Islet precursor cell (in vitro differentiated cells): ENCODE results near the gene CASK.

ENCODE experiments used
- DNase-seq: peaks from one replicate; pipeline ENCODE4 v3.0.0-alpha.2; 2018

CASK gene

GRCh38 chrX:41912923-41913322 is 10.4 kb downstream of the CASK start:
- no peak for DNase-seq

- no peak for DNase-seq
These were observed 14.3 kb downstream of the CASK start for GRCh38 chrX:41909068-41909467.

GRCh38 chrX:41906515-41907187 is 16.7 kb downstream of the CASK start:
- DNase-seq: no peak

GRCh38 chrX:41903544-41903943 is 19.8 kb downstream of the CASK start:
- no peak for DNase-seq

GRCh38 chrX:41900321-41900720 is 23.0 kb downstream of the CASK start:
- DNase-seq: no peak

- no peak for DNase-seq
These were observed 27.5 kb downstream of the CASK start for GRCh38 chrX:41895826-41896225.

- DNase-seq: no peak
These were observed 33.3 kb downstream of the CASK start for GRCh38 chrX:41890026-41890423.

- DNase-seq: no peak
These were observed 33.9 kb downstream of the CASK start for GRCh38 chrX:41889317-41890025.

GRCh38 chrX:41887691-41888090 is 35.7 kb downstream of the CASK start:
- no peak for DNase-seq

- DNase-seq: no peak
These were observed 37.6 kb downstream of the CASK start for GRCh38 chrX:41885724-41886123.

- no peak for DNase-seq
These were observed 42.2 kb downstream of the CASK start for GRCh38 chrX:41881166-41881565.

- no peak for DNase-seq
These were observed 46.2 kb downstream of the CASK start for GRCh38 chrX:41877167-41877566.

- no peak for DNase-seq
These were observed 48.2 kb downstream of the CASK start for GRCh38 chrX:41875142-41875541.

- no peak for DNase-seq
These were observed 52.6 kb downstream of the CASK start for GRCh38 chrX:41870719-41871151.

GRCh38 chrX:41868392-41868977 is 54.9 kb downstream of the CASK start:
- no peak for DNase-seq

GRCh38 chrX:41863343-41864203 is 59.8 kb downstream of the CASK start:
- DNase-seq: no peak

GRCh38 chrX:41862562-41863184 is 60.7 kb downstream of the CASK start:
- DNase-seq: no peak

- DNase-seq: peak; percentile 81
These were observed 65.1 kb downstream of the CASK start for GRCh38 chrX:41858161-41858775.

GRCh38 chrX:41857670-41858069 is 65.7 kb downstream of the CASK start:
- DNase-seq: no peak

- no peak for DNase-seq
These were observed 76.6 kb downstream of the CASK start for GRCh38 chrX:41846714-41847113.

GRCh38 chrX:41837270-41837944 is 85.9 kb downstream of the CASK start:
- no peak for DNase-seq

- no peak for DNase-seq
These were observed 94.5 kb downstream of the CASK start for GRCh38 chrX:41828826-41829225.
